Adrenal gland (tissue), 12 donors: Measurements from ENCODE around the gene SLC2A6. TPM values are rescaled to one million over a fixed set of nuclear protein-coding genes. Genes with fewer than 3 reads are reported as not detected.

Experiments used
- DNase-seq, 7 donors: peaks; one replicate each; pipeline ENCODE4 v3.0.0-alpha.2; 2019 to 2020
- H3K27ac ChIP-seq, 5 donors: fragments of 200-600 bp; sonication (generic) in 4 of 5; 1 replicate in 3 of 5; 2 replicates in 2 of 5; pipeline versions ENCODE4 v1.5.1 to v1.8.0; 2016 to 2020; ENCODE audit warnings: mild to moderate bottlenecking in 1 of 5
- H3K27me3 ChIP-seq: fragments of 200-600 bp; 2 replicates; pipeline ENCODE4 v1.8.0; 2021
- H3K36me3 ChIP-seq, 2 donors: fragments of 200-600 bp; replicated peaks in 1 of 2; 1 replicate in 1 of 2; 2 replicates in 1 of 2; pipeline versions ENCODE4 v1.5.1 to v1.8.0; 2018 to 2022
- H3K4me1 ChIP-seq, 2 donors: fragments of 200-600 bp; replicated peaks in 1 of 2; 1 replicate in 1 of 2; 2 replicates in 1 of 2; pipeline versions ENCODE4 v1.5.1 to v1.8.0; 2018 to 2021
- H3K4me3 ChIP-seq, 4 donors: fragments of 200-600 bp; sonication (generic) in 3 of 4; one replicate each; pipeline ENCODE4 v1.5.1; 2016 to 2018
- H3K9me3 ChIP-seq, 3 donors: fragments of 200-600 bp; sonication (generic) in 1 of 3; replicated peaks in 1 of 3; 1 replicate in 2 of 3; 2 replicates in 1 of 3; pipeline versions ENCODE4 v1.5.1 to v1.8.0; 2016 to 2021
- POLR2A ChIP-seq, 2 donors: fragments of 450-650 bp; IDR thresholded peaks; one replicate each; pipeline ENCODE4 v1.6.1; 2017; ENCODE audit warnings: antibody characterized with exemption in 2 of 2, mild to moderate bottlenecking in 2 of 2, moderate library complexity in 1 of 2
- WGBS, 4 donors: extraction: QIAGEN DNeasy Blood & Tissue Kit in 2 of 4; methylation state at CpG; one replicate each; pipeline versions ENCODE4 v1.1.5 to v1.1.7; 2013 to 2017; 5-methylcytosine and 5-hydroxymethylcytosine counted together
- intact Hi-C, 2 donors: fragments of 100-400 bp; cut with DNase I; formaldehyde crosslinking; loops; one replicate each; pipeline versions ENCODE4 v1.14.1 to v1.15.0; 2022 to 2023
- polyA plus RNA-seq, 3 donors: library from polyadenylated mRNA; stranded (reverse); fragments of 200-250 nt in 2 of 3; fragments of 350-450 nt in 1 of 3; fragmentation: Illumina TruSeq in 1 of 3; extraction: RNeasy Lipid Tissue Mini Kit (QIAGEN cat#74804) in 1 of 3; gene quantifications; one replicate each; pipeline ENCODE4 v1.2.3, GENCODE V29; 2013 to 2014
- total RNA-seq, 9 donors: library from RNA; depleted of rRNA in 4 of 9; stranded (reverse); fragments of >200 nt in 4 of 9; fragments of 120-200 nt in 1 of 9; fragmentation: NEBNext Ultra II Directional in 1 of 9; extraction: Animal tissue kit (Norgen Biotek cat#: 25700) in 1 of 9; gene quantifications; one replicate each; pipeline versions ENCODE4 v1.1.0 to v1.2.4, GENCODE V29; 2013 to 2023
- TF ChIP-seq, protein P1 (sequence below), 6 experiments: fragments of 450-650 bp in 4 of 6; fragments of 200-600 bp in 2 of 6; sonication (generic) in 1 of 6; IDR thresholded peaks; 1 replicate in 5 of 6; 2 replicates in 1 of 6; pipeline versions ENCODE4 v1.5.1 to v1.8.0; 2016 to 2021; ENCODE audit warnings: antibody characterized with exemption in 6 of 6, mild to moderate bottlenecking in 2 of 6, moderate library complexity in 1 of 6
- donor health status: healthy with polysubstance abuse.
- donor health status: Bipolar disorder and iron deficiency.
- donor health status: DM: yes; HTN: yes; CAD: no.
- donor health status: DM: no; HTN: no; CAD: no.
- donor health status: DM: no; HTN: no; CAD: no.
- donor health status: DM: yes; HTN: yes; CAD: no.

Gene SLC2A6
- total and polyA plus RNA-seq, 12 donors = 1.4 to 79.1 (median 5.8) TPM

DNA sequence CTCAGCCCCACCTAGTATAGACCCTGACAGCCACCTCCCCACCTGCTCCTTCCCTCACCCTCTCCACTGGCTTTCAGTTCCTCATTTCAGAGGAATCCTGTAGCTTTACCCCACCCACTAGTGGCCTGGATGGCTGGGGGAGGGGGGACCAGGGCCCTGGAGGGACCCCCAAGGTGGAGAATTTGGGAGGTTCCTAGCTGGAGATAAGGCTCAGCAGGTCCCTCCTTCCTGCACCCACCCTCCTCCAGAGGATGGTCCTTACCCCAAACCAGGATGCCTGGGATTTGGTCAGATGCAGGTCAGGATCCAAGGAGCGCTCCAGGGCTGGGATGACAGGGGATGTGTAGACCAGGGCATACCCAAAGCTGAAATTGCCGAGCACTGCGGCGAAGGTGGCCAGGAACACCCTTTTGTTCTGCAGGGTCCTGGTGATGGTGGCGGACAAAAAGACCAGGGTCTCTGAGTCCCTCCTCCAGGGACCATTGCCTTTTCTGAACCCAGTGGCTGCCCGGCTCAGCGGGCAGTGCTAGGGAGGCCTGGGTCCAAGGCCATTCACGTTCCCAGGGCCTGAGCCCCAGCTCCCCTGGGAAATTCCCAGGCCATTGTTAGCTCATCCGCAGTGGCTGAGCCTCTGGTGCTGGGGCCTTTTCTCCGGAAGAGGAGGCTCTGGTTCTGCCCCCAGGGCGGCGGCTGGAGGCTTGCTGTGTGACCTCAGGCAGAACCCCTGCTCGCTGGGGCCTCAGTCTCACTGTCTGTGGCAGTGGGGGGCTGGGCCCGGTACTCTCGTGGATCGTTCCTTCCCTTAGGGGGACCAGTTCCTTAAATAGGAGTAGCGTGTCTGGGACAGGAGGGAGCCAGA, 678 bp downstream of the SLC2A6 start:
- Histone ChIP-seq H3K27ac (peak overlapping the region in 2 of 5 donors; percentile 37 to 51), H3K27me3 (no peaks in the 10 kb centered on the region), H3K9me3 (no peaks in the 10 kb centered on the region), H3K4me3 (peak overlapping the region in 2 of 4 donors; percentile 40 to 44), H3K4me1 (peaks cover 0 to 20% of the 10 kb centered on the region in 2 donors), H3K36me3 (no peaks in the 10 kb centered on the region)
- intact Hi-C loops = no loop called here
- no peak for DNase-seq
- WGBS, 4 donors = 39 to 94% (median 48%) methylated on average over 2 to 17 of the region's 17 CpGs
- TF ChIP-seq, protein P1, sequence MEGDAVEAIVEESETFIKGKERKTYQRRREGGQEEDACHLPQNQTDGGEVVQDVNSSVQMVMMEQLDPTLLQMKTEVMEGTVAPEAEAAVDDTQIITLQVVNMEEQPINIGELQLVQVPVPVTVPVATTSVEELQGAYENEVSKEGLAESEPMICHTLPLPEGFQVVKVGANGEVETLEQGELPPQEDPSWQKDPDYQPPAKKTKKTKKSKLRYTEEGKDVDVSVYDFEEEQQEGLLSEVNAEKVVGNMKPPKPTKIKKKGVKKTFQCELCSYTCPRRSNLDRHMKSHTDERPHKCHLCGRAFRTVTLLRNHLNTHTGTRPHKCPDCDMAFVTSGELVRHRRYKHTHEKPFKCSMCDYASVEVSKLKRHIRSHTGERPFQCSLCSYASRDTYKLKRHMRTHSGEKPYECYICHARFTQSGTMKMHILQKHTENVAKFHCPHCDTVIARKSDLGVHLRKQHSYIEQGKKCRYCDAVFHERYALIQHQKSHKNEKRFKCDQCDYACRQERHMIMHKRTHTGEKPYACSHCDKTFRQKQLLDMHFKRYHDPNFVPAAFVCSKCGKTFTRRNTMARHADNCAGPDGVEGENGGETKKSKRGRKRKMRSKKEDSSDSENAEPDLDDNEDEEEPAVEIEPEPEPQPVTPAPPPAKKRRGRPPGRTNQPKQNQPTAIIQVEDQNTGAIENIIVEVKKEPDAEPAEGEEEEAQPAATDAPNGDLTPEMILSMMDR (IDR thresholded peaks at IDR 0.05) = no peak
- no peak for TF ChIP-seq POLR2A (IDR thresholded peaks at IDR 0.05)

DNA sequence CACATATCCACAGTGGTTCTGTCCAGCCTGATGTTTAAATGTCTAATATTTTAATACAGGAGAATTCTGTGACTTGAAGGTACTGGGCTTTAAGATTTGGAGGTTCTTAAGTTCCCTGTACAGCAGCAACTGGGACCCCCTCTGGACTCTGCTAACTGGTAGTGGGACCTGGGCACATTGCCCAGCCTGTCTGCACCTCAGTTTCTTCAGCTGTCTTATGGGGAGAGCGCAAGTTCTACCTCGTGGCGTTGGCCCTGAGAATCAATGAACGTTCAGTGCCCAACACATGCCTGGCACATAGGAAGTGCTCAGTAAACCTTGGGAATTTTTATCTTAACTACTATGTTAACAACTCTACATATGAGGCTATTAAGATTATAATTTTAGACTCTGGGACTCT, 1.4 kb downstream of the SLC2A6 start:
- no peaks in the 10 kb centered on the region for H3K9me3 ChIP-seq
- WGBS, 4 donors = 87 to 97% (median 94%) methylated on average over 4 of the region's 4 CpGs
- no peaks in the 10 kb centered on the region for H3K27me3 ChIP-seq
- no peak overlapping the region for H3K4me3 ChIP-seq
- no peak for TF ChIP-seq POLR2A (IDR thresholded peaks at IDR 0.05)
- TF ChIP-seq, protein P1 (IDR thresholded peaks at IDR 0.05) = no peak
- no peak overlapping the region for H3K27ac ChIP-seq
- peaks cover 0 to 20% of the 10 kb centered on the region in 2 donors for H3K4me1 ChIP-seq
- no peak for DNase-seq
- intact Hi-C loops = no loop called here
- H3K36me3 ChIP-seq = no peaks in the 10 kb centered on the region

DNA sequence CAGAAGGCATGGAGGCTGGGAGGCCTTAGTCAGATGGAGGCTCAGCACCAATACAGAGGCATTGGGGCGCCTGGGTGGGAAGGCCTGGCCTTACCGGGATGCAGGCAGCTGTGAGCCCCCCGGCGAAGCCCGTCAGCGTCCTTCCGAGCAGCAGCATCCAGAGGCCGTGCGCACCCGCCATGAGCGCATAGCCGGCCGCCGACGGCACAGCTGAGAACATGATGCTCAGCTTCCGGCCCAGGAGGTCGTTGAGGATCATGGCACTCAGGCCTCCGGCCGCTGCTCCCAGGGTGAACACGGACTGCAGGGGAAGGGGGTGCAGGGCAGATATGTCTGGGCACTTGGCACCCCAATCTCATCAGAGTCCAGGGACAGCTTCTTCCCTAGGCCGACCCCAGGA, 2.0 kb downstream of the SLC2A6 start:
- no peak for DNase-seq
- no peaks in the 10 kb centered on the region for H3K27me3 ChIP-seq
- intact Hi-C loops = no loop called here
- 88 to 97% (median 93%) methylated on average over 5 to 21 of the region's 21 CpGs for WGBS, 4 donors
- no peaks in the 10 kb centered on the region for H3K9me3 ChIP-seq
- H3K36me3 ChIP-seq = no peaks in the 10 kb centered on the region
- no peak overlapping the region for H3K4me3 ChIP-seq
- peaks cover 0 to 20% of the 10 kb centered on the region in 2 donors for H3K4me1 ChIP-seq
- TF ChIP-seq, protein P1 (IDR thresholded peaks at IDR 0.05) = no peak
- TF ChIP-seq POLR2A (IDR thresholded peaks at IDR 0.05) = no peak
- no peak overlapping the region for H3K27ac ChIP-seq

DNA sequence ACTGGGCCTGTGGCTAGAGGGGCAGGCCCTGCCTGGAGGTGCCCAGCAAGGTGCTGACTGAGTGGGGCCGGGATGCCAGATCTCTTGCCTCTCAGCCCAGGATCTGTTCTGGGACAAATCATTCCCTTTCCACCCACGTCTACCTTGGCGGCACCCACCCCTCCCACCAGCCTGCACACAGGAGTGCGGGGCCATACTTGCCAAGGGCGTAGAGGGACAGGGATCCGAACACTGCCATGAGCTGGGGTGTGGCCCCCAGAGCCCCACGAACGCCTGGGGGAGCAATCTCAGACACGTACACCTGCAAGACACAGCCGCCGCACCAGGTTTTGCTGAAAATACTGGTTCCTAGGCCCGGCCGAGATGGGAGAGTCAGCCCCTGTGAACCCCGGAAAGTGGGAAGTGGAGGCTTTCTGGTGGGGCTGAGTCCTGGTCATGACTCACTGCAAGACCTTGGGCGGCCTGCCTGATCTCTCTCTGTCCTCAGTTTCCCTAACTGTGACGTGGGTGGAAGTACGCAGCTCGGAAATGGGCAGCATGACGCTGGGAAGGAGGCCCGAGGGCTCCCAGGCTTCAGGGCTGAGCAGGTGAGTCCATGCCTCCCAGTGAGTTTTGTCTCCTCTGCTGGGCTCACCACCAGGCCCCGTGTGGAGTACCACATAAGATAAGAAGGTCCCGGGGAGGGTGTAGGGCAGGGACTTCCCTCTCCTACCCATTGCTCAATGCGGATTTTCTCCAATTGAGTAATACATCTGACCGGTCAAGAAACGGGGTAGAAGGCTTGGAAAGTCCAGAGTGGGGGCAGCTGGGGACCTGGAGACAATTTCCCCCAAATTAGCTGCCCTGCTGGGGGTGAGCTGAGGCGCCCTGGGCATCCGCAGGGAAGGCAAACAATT, 2.6 kb downstream of the SLC2A6 start:
- intact Hi-C loops = no loop called here
- Histone ChIP-seq H3K27ac (no peak overlapping the region), H3K36me3 (no peaks in the 10 kb centered on the region), H3K4me1 (peaks cover 0 to 20% of the 10 kb centered on the region in 2 donors), H3K27me3 (no peaks in the 10 kb centered on the region), H3K9me3 (no peaks in the 10 kb centered on the region), H3K4me3 (no peak overlapping the region)
- no peak for DNase-seq
- WGBS, 4 donors = 80 to 86% (median 83%) methylated on average over 23 to 27 of the region's 27 CpGs
- TF ChIP-seq, protein P1 (IDR thresholded peaks at IDR 0.05) = no peak
- no peak for TF ChIP-seq POLR2A (IDR thresholded peaks at IDR 0.05)
